Endodermal cell (in vitro differentiated cells): Measurements from ENCODE around the gene IL1B. TPM values are rescaled to one million over a fixed set of nuclear protein-coding genes. Genes with fewer than 3 reads are reported as not detected.

ENCODE experiments used
- DNase-seq: peaks from one replicate; pipeline ENCODE4 v3.0.0-alpha.2; 2017
- H3K27ac ChIP-seq: 2 replicates; pipeline ENCODE4 v1.5.1; 2013; ENCODE audit warnings: mild to moderate bottlenecking, low read depth, low read length, moderate library complexity
- H3K27me3 ChIP-seq: 2 replicates; pipeline ENCODE4 v1.6.1; 2013; ENCODE audit warnings: mild to moderate bottlenecking, low read length, moderate library complexity; ENCODE audit not compliant: insufficient read depth, control insufficient read depth, poor library complexity, severe bottlenecking
- H3K36me3 ChIP-seq: 2 replicates; pipeline ENCODE4 v1.7.0; 2013; ENCODE audit warnings: mild to moderate bottlenecking, low read length, moderate library complexity; ENCODE audit not compliant: control insufficient read depth, insufficient read depth
- H3K4me1 ChIP-seq: one replicate; pipeline ENCODE4 v1.7.0; 2013; ENCODE audit warnings: low read length; ENCODE audit not compliant: control insufficient read depth, insufficient read depth
- H3K4me3 ChIP-seq: 2 replicates; pipeline ENCODE4 v1.5.1; 2013; ENCODE audit warnings: mild to moderate bottlenecking, low read length, moderate library complexity
- H3K9ac ChIP-seq: 2 replicates; pipeline ENCODE4 v1.6.1; 2013; ENCODE audit warnings: mild to moderate bottlenecking, low read length, moderate library complexity; ENCODE audit not compliant: poor library complexity, severe bottlenecking; ENCODE audit errors: extremely low read depth
- H3K9me3 ChIP-seq: 2 replicates; pipeline ENCODE4 v1.6.1; 2013; ENCODE audit warnings: mild to moderate bottlenecking, low read length, moderate library complexity; ENCODE audit not compliant: control insufficient read depth
- H3K27ac Mint-ChIP-seq: 2 replicates; pipeline ENCODE4 v1.8.0; 2020; ENCODE audit warnings: mixed read lengths
- H3K27me3 Mint-ChIP-seq: 2 replicates; pipeline ENCODE4 v1.8.0; 2021; ENCODE audit warnings: mild to moderate bottlenecking, mixed read lengths; ENCODE audit not compliant: insufficient read depth
- H3K36me3 Mint-ChIP-seq: 2 replicates; pipeline ENCODE4 v1.8.0; 2020; ENCODE audit warnings: low read depth, mixed read lengths
- H3K4me1 Mint-ChIP-seq: 2 replicates; pipeline ENCODE4 v1.8.0; 2020; ENCODE audit warnings: mixed read lengths
- H3K4me3 Mint-ChIP-seq: 2 replicates; pipeline ENCODE4 v1.8.0; 2020; ENCODE audit warnings: mild to moderate bottlenecking, moderate library complexity, mixed read lengths
- H3K9me3 Mint-ChIP-seq: 2 replicates; pipeline ENCODE4 v1.8.0; 2020; ENCODE audit warnings: mild to moderate bottlenecking, mixed read lengths
- CTCF ChIP-seq: fragments of 200-600 bp; sonication (generic); conservative IDR thresholded peaks from 2 replicates; pipeline ENCODE4 v1.5.0; 2021; ENCODE audit warnings: antibody characterized with exemption, mild to moderate bottlenecking
- WGBS, 2 experiments: methylation state at CpG; one replicate each; pipeline versions ENCODE4 v1.1.5 to v1.1.7; 2013; ENCODE audit warnings: missing lambda C conversion rate in 2 of 2, mixed read lengths in 1 of 2; ENCODE audit not compliant: insufficient coverage in 1 of 2, insufficient read length in 1 of 2; 5-methylcytosine and 5-hydroxymethylcytosine counted together
- total RNA-seq, 2 donors: library from RNA; stranded (reverse); fragmentation: NEBNext Ultra II Directional in 1 of 2; extraction: Animal tissue kit (Norgen Biotek cat#: 25700) in 1 of 2; gene quantifications; 2 replicates in 1 of 2; 3 replicates in 1 of 2; pipeline ENCODE4 v1.2.1, GENCODE V29; 2021

IL1B gene
- total RNA-seq, 2 donors from 2014 or later = not detected

GRCh38 chr2:112877423-112877822 is 40.8 kb upstream of the IL1B start:
- H3K36me3 Mint-ChIP-seq = no peaks in the 10 kb centered on the region
- 95 to 96% methylated on average over 2 to 6 of the region's 6 CpGs for WGBS, 2 experiments
- H3K9ac ChIP-seq = no peak overlapping the region

GRCh38 chr2:112876971-112877361 is 40.4 kb upstream of the IL1B start:
- H3K36me3 Mint-ChIP-seq = no peaks in the 10 kb centered on the region
- no peak overlapping the region for H3K4me3 ChIP-seq
- H3K4me1 Mint-ChIP-seq = peaks cover 14% of the 10 kb centered on the region
- TF ChIP-seq CTCF = no peak
- H3K27me3 ChIP-seq = no peaks in the 10 kb centered on the region
- no peak for DNase-seq
- H3K36me3 ChIP-seq = no peaks in the 10 kb centered on the region
- WGBS, 2 experiments = 77 to 89% methylated on average over 3 to 4 of the region's 4 CpGs
- no peak overlapping the region for H3K9ac ChIP-seq
- H3K27me3 Mint-ChIP-seq = peaks cover 3% of the 10 kb centered on the region
- H3K4me1 ChIP-seq = no peaks in the 10 kb centered on the region
- no peak overlapping the region for H3K27ac ChIP-seq
- H3K9me3 Mint-ChIP-seq = no peaks in the 10 kb centered on the region
- no peaks in the 10 kb centered on the region for H3K9me3 ChIP-seq
- no peak overlapping the region for H3K27ac Mint-ChIP-seq
- H3K4me3 Mint-ChIP-seq = no peak overlapping the region

More at GRCh38 chr2:112877423-112877822, 40.8 kb upstream of the IL1B start:
- no peak overlapping the region for H3K27ac ChIP-seq
- no peaks in the 10 kb centered on the region for H3K9me3 ChIP-seq
- no peaks in the 10 kb centered on the region for H3K9me3 Mint-ChIP-seq
- no peaks in the 10 kb centered on the region for H3K27me3 ChIP-seq
- peaks cover 3% of the 10 kb centered on the region for H3K27me3 Mint-ChIP-seq
- H3K36me3 ChIP-seq = no peaks in the 10 kb centered on the region
- no peak for DNase-seq
- H3K4me1 Mint-ChIP-seq = peaks cover 14% of the 10 kb centered on the region
- H3K4me3 ChIP-seq = no peak overlapping the region
- no peak for TF ChIP-seq CTCF
- no peak overlapping the region for H3K4me3 Mint-ChIP-seq
- H3K27ac Mint-ChIP-seq = no peak overlapping the region
- H3K4me1 ChIP-seq = no peaks in the 10 kb centered on the region

- Mint-ChIP-seq H3K27ac (no peak overlapping the region), H3K9me3 (no peaks in the 10 kb centered on the region), H3K4me1 (peaks cover 13% of the 10 kb centered on the region), H3K36me3 (no peaks in the 10 kb centered on the region), H3K27me3 (peaks cover 3% of the 10 kb centered on the region), H3K4me3 (no peak overlapping the region)
- no peak overlapping the region for H3K27ac ChIP-seq
- no peak overlapping the region for H3K4me3 ChIP-seq
- peak; percentile 54 for TF ChIP-seq CTCF
- no peak for DNase-seq
- H3K9ac ChIP-seq = no peak overlapping the region
- 93% methylated on average over 3 of the region's 3 CpGs for WGBS, 2 experiments
- H3K4me1 ChIP-seq = no peaks in the 10 kb centered on the region
- no peaks in the 10 kb centered on the region for H3K36me3 ChIP-seq
- no peaks in the 10 kb centered on the region for H3K27me3 ChIP-seq
- H3K9me3 ChIP-seq = no peaks in the 10 kb centered on the region
Observed at GRCh38 chr2:112876257-112876970, 39.8 kb upstream of the IL1B start.
